ENCODE measurements around the gene MID2.
"Not testable (repeated sequence)": the region's sequence is repeated elsewhere in the genome, so short reads cannot be mapped to it uniquely, and the experiment has no call there.

The MID2 gene

DNA sequence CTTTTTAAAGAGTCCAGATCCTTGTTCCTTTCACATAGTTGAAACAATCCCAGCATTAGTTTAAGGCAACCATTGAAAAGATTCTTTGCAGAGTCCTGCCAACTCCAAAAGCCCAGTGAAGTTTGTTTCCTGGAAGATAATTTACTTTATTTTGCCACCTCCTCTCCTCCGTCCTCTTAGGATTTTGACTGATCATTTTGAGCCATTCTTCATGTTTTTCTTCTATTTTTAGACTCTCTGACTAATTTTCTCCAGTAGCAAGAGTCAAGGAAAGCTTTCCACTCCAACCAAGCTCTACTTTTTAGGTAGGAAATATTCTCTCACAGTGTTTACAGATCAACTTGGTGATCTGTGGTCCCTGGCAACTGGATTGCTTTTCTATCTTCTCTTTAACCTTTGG is 37.8 kb upstream of the MID2 start:
- no peak overlapping the region for H3K27ac ChIP-seq
- no peaks in the 10 kb centered on the region for H3K36me3 ChIP-seq (ENCODE audit: insufficient read depth)
- TF ChIP-seq, protein P1, sequence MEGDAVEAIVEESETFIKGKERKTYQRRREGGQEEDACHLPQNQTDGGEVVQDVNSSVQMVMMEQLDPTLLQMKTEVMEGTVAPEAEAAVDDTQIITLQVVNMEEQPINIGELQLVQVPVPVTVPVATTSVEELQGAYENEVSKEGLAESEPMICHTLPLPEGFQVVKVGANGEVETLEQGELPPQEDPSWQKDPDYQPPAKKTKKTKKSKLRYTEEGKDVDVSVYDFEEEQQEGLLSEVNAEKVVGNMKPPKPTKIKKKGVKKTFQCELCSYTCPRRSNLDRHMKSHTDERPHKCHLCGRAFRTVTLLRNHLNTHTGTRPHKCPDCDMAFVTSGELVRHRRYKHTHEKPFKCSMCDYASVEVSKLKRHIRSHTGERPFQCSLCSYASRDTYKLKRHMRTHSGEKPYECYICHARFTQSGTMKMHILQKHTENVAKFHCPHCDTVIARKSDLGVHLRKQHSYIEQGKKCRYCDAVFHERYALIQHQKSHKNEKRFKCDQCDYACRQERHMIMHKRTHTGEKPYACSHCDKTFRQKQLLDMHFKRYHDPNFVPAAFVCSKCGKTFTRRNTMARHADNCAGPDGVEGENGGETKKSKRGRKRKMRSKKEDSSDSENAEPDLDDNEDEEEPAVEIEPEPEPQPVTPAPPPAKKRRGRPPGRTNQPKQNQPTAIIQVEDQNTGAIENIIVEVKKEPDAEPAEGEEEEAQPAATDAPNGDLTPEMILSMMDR (conservative IDR thresholded peaks at IDR 0.05; ENCODE audit: low read depth, low read length), result no peak

DNA sequence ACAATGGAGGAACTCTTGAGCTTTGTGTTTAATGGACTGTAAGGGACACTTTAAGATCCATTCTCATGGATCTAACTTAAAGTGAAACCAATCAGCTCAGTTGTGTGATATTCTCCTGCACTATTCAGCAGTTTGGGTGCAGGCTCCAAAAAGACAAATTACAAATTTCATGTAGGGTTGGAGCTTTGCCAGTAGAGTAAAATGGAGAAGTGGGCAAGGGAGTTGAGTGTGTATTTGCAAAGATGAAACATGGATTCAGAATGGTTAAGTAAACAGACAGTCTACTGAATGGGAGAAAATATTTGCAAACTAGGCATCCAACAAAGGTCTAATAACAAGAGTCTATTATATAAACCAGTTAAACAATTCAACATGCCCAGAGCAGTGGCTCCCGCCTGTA is 21.2 kb upstream of the MID2 start:
- Histone ChIP-seq H3K4me1 (ENCODE audit: low read depth, poor library complexity, severe bottlenecking) (peaks cover 9% of the 10 kb centered on the region), H3K4me2 (no peak overlapping the region), H3K27ac (no peak overlapping the region), H3K9ac (no peak overlapping the region), H2AFZ (ENCODE audit: low read depth) (no peak overlapping the region), H4K20me1 (ENCODE audit: insufficient read depth) (no peaks in the 10 kb centered on the region), H3K27me3 (ENCODE audit: insufficient read depth, low read depth) (no peaks in the 10 kb centered on the region), H3K4me3 (IDR thresholded peaks at IDR 0.05; ENCODE audit: insufficient read depth, low read depth, low read length) (no peak overlapping the region), H3K36me3 (ENCODE audit: insufficient read depth) (no peaks in the 10 kb centered on the region), H3K79me2 (ENCODE audit: insufficient read depth, low read depth) (no peaks in the 10 kb centered on the region)
- TF ChIP-seq, protein P1 (conservative IDR thresholded peaks at IDR 0.05; ENCODE audit: low read depth, low read length), result no peak

More for the DNA sequence above, 37.8 kb upstream of the MID2 start:
- H3K79me2 ChIP-seq (ENCODE audit: insufficient read depth, low read depth), result no peaks in the 10 kb centered on the region
- H3K4me2 ChIP-seq, result no peak overlapping the region
- no peak overlapping the region for H3K4me3 ChIP-seq (IDR thresholded peaks at IDR 0.05; ENCODE audit: insufficient read depth, low read depth, low read length)
- H2AFZ ChIP-seq (ENCODE audit: low read depth), result no peak overlapping the region
- no peaks in the 10 kb centered on the region for H3K27me3 ChIP-seq (ENCODE audit: insufficient read depth, low read depth)
- H4K20me1 ChIP-seq (ENCODE audit: insufficient read depth), result no peaks in the 10 kb centered on the region
- H3K9ac ChIP-seq, result no peak overlapping the region
- no peaks in the 10 kb centered on the region for H3K4me1 ChIP-seq (ENCODE audit: low read depth, poor library complexity, severe bottlenecking)

DNA sequence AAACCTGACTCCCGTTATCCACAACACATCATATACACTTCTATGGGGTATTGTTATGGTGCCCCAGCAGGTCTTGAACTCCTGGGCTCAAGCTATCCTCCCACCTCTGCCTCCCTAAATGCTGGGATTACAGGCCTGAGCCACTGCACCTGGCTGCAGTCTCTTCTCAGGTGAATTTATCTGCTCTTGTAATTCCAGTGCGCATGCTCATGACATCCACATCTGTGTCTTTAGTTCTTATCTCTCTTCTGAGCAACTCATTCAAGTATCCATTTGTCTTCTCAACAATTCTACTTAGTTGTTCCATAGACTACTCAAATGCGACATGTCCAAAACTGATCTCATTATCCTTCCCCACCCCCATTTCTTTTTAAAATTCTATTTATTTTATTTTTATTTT is 20.5 kb upstream of the MID2 start:
- H3K36me3 ChIP-seq (ENCODE audit: insufficient read depth), result no peaks in the 10 kb centered on the region
- no peaks in the 10 kb centered on the region for H4K20me1 ChIP-seq (ENCODE audit: insufficient read depth)

DNA sequence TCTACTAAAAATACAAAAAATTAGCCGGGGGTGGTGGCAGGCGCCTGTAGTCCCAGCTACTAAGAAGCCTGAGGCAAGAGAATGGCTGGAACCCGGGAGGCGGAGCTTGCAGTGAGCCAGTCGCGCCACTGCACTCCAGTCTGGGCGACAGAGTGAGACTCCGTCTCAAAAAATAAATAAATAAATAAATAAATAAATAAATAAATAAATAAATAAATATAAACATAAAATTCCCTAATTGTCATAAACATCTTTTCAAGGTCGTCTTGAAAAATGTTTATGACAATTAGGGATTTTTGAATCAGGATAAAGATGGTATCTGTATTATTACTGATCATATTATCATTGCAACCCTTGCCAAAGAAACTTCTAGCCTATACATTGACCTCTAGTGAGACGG is 15.6 kb upstream of the MID2 start:
- H3K79me2 ChIP-seq (ENCODE audit: insufficient read depth, low read depth); H3K4me3 ChIP-seq (IDR thresholded peaks at IDR 0.05; ENCODE audit: insufficient read depth, low read depth, low read length); H3K4me2 ChIP-seq; H2AFZ ChIP-seq (ENCODE audit: low read depth); H3K36me3 ChIP-seq (ENCODE audit: insufficient read depth); H4K20me1 ChIP-seq (ENCODE audit: insufficient read depth); H3K9ac ChIP-seq; H3K27ac ChIP-seq; H3K27me3 ChIP-seq (ENCODE audit: insufficient read depth, low read depth); H3K4me1 ChIP-seq (ENCODE audit: low read depth, poor library complexity, severe bottlenecking): not testable (repeated sequence)

More for the DNA sequence above, 20.5 kb upstream of the MID2 start:
- H3K9ac ChIP-seq, result no peak overlapping the region
- no peak overlapping the region for H3K4me3 ChIP-seq (IDR thresholded peaks at IDR 0.05; ENCODE audit: insufficient read depth, low read depth, low read length)
- H3K27ac ChIP-seq, result no peak overlapping the region
- H3K79me2 ChIP-seq (ENCODE audit: insufficient read depth, low read depth), result no peaks in the 10 kb centered on the region
- no peak overlapping the region for H3K4me2 ChIP-seq
- H3K27me3 ChIP-seq (ENCODE audit: insufficient read depth, low read depth), result no peaks in the 10 kb centered on the region
- no peak overlapping the region for H2AFZ ChIP-seq (ENCODE audit: low read depth)
- H3K4me1 ChIP-seq (ENCODE audit: low read depth, poor library complexity, severe bottlenecking), result peaks cover 3% of the 10 kb centered on the region
- TF ChIP-seq, protein P1 (conservative IDR thresholded peaks at IDR 0.05; ENCODE audit: low read depth, low read length), result no peak

DNA sequence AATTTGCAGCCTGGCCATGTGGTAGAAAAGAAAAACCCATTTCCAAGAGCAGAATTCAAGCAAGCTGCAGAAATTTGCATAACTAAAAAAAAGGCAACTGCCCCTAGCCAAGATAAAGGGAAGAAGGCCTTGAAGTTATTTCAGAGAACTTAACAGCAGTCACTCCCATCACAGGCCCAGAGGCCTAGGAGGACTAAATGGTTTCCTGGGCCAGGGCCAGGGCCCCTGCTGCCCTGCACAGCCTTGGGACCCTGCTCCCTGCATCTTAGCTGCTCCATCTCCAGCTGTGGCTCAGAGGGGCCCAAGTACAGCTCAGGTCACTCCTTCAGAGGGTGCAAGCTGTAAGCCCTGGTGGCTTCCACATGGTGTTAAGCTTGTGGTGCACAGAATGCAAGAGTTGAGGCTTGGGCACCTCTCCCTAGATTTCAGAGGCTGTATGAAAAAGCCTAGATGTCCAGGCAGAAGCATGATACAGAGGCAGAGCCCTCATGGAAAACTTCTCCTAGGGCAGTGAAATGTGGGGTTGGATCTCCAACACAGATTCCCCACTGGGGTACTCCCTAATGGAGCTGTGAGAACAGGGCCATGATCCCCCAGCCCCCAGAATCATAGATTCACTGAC is 6.7 kb upstream of the MID2 start:
- Histone ChIP-seq H3K36me3 (ENCODE audit: insufficient read depth) (no peaks in the 10 kb centered on the region), H2AFZ (ENCODE audit: low read depth) (no peak overlapping the region), H3K27ac (no peak overlapping the region), H3K4me1 (ENCODE audit: low read depth, poor library complexity, severe bottlenecking) (no peaks in the 10 kb centered on the region), H3K9ac (no peak overlapping the region), H3K4me2 (no peak overlapping the region), H3K27me3 (ENCODE audit: insufficient read depth, low read depth) (no peaks in the 10 kb centered on the region), H3K4me3 (IDR thresholded peaks at IDR 0.05; ENCODE audit: insufficient read depth, low read depth, low read length) (no peak overlapping the region), H3K79me2 (ENCODE audit: insufficient read depth, low read depth) (no peaks in the 10 kb centered on the region), H4K20me1 (ENCODE audit: insufficient read depth) (no peaks in the 10 kb centered on the region)
- TF ChIP-seq, protein P1 (conservative IDR thresholded peaks at IDR 0.05; ENCODE audit: low read depth, low read length), result no peak

All from KMS-11 (cell line).